Activated B cell treated with CpG ODN at 0.5 μM for 24 hours (primary cell): Measurements from ENCODE around the gene MAGOH. TPM values are rescaled to one million over a fixed set of nuclear protein-coding genes. Genes with fewer than 3 reads are reported as not detected.
"Not testable (repeated sequence)": the region's sequence is repeated elsewhere in the genome, so short reads cannot be mapped to it uniquely, and the experiment has no call there.

Experiments used
- ATAC-seq: fragments of 200-7000 bp; cut with Tn5 transposase; one replicate; pipeline ENCODE4 v1.10.0; 2021; ENCODE audit warnings: low read depth, mild to moderate bottlenecking, moderate library complexity
- CTCF ChIA-PET: fragments of 350-600 bp; sonication (Branson Sonifier 250); formaldehyde crosslinking; loops from one replicate; lab custom pipeline; 2021; ENCODE audit warnings: antibody characterized with exemption; lab: Charles Lee
- POLR2A ChIA-PET: fragments of 350-600 bp; sonication (Branson Sonifier 250); formaldehyde crosslinking; loops from one replicate; lab custom pipeline; 2021; ENCODE audit warnings: antibody characterized with exemption; lab: Charles Lee
- DNase-seq: peaks from one replicate; pipeline ENCODE4 v3.0.0; 2022
- H3K27ac Mint-ChIP-seq: one replicate; pipeline ENCODE4 v1.8.0; 2020; ENCODE audit warnings: mixed read lengths
- H3K27me3 Mint-ChIP-seq: one replicate; pipeline ENCODE4 v1.8.0; 2021; ENCODE audit warnings: mixed read lengths
- H3K36me3 Mint-ChIP-seq: one replicate; pipeline ENCODE4 v1.8.0; 2021; ENCODE audit warnings: low read depth, mixed read lengths
- H3K4me1 Mint-ChIP-seq: one replicate; pipeline ENCODE4 v1.8.0; 2021; ENCODE audit warnings: mixed read lengths
- H3K4me3 Mint-ChIP-seq: one replicate; pipeline ENCODE4 v1.8.0; 2020; ENCODE audit warnings: mild to moderate bottlenecking, mixed read lengths
- H3K9me3 Mint-ChIP-seq: one replicate; pipeline ENCODE4 v1.8.0; 2020; ENCODE audit warnings: mixed read lengths
- CTCF ChIP-seq: fragments of 200-600 bp; IDR thresholded peaks from one replicate; pipeline ENCODE4 v1.8.0; 2022; ENCODE audit warnings: antibody characterized with exemption, mild to moderate bottlenecking
- intact Hi-C: fragments of 100-400 bp; cut with micrococcal nuclease; formaldehyde crosslinking; loops from one replicate; pipeline ENCODE4 v1.15.1; 2024
- total RNA-seq: library from RNA; stranded (reverse); gene quantifications from 2 replicates; pipeline ENCODE4 v1.2.3, GENCODE V29; 2022

Gene MAGOH
- total RNA-seq, 1 donor from 2014 or later, result 56.6 TPM

DNA sequence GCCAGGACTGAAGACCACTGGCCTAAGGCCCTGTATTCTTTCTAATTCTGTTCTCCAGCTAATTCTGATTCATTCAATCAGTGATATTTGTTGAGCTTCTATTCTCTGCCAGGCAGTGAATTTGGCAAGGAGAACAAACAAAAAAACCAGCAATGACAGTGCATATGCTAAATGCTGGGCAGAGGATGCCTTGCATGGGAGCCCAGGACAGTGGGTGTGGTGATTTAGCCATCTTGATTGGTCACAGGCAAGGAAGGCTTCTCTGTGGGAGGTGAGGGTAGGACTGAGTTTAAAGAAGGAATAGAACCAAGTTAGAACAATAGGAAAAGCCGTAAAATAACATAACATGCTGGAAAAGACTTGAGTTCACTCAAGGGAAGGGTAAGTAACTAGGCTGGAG, 50.9 kb downstream of the MAGOH start:
- no peak overlapping the region for H3K27ac Mint-ChIP-seq

GRCh38 chr1:53186533-53186932, 51.8 kb downstream of the MAGOH start:
- POLR2A ChIA-PET, result no interaction called here
- Mint-ChIP-seq H3K36me3 (no peaks in the 10 kb centered on the region), H3K4me1 (no peaks in the 10 kb centered on the region), H3K4me3 (no peak overlapping the region), H3K27me3 (peaks cover 9% of the 10 kb centered on the region), H3K27ac (no peak overlapping the region), H3K9me3 (no peaks in the 10 kb centered on the region)
- TF ChIP-seq CTCF, result no peak
- DNase-seq (no peak), ATAC-seq (no peak)
- intact Hi-C loops, result no loop called here
- CTCF ChIA-PET, result interaction anchor here (1.1 to 2.1 kb wide), 2 partner anchors 9 to 23 kb away, joined by 3 to 7 read pairs; no protein-coding TSS in a partner anchor

More for the DNA sequence above, 50.9 kb downstream of the MAGOH start:
- Mint-ChIP-seq H3K4me1 (no peaks in the 10 kb centered on the region), H3K9me3 (peaks cover 2% of the 10 kb centered on the region), H3K27me3 (peaks cover 9% of the 10 kb centered on the region), H3K4me3 (no peak overlapping the region), H3K36me3 (no peaks in the 10 kb centered on the region)
- CTCF ChIA-PET, result interaction anchor here (2.1 kb wide), 1 partner anchor 8 kb away, joined by 7 read pairs; no protein-coding TSS in a partner anchor
- ATAC-seq, result no peak
- POLR2A ChIA-PET, result interaction anchor here (0.6 kb wide), 1 partner anchor 1684 kb away, joined by 4 read pairs; no protein-coding TSS in a partner anchor
- no peak for TF ChIP-seq CTCF
- intact Hi-C loops, result no loop called here
- DNase-seq, result no peak

GRCh38 chr1:53185955-53186297, 52.4 kb downstream of the MAGOH start:
- POLR2A ChIA-PET, H3K27ac Mint-ChIP-seq, ATAC-seq, intact Hi-C loops, H3K4me3 Mint-ChIP-seq, H3K27me3 Mint-ChIP-seq, DNase-seq, H3K4me1 Mint-ChIP-seq, H3K9me3 Mint-ChIP-seq, H3K36me3 Mint-ChIP-seq: not testable (repeated sequence)
- CTCF ChIA-PET, result interaction anchor here (1.1 to 2.1 kb wide), 3 partner anchors 10 to 23 kb away, joined by 3 to 7 read pairs (median 3); no protein-coding TSS in a partner anchor

DNA sequence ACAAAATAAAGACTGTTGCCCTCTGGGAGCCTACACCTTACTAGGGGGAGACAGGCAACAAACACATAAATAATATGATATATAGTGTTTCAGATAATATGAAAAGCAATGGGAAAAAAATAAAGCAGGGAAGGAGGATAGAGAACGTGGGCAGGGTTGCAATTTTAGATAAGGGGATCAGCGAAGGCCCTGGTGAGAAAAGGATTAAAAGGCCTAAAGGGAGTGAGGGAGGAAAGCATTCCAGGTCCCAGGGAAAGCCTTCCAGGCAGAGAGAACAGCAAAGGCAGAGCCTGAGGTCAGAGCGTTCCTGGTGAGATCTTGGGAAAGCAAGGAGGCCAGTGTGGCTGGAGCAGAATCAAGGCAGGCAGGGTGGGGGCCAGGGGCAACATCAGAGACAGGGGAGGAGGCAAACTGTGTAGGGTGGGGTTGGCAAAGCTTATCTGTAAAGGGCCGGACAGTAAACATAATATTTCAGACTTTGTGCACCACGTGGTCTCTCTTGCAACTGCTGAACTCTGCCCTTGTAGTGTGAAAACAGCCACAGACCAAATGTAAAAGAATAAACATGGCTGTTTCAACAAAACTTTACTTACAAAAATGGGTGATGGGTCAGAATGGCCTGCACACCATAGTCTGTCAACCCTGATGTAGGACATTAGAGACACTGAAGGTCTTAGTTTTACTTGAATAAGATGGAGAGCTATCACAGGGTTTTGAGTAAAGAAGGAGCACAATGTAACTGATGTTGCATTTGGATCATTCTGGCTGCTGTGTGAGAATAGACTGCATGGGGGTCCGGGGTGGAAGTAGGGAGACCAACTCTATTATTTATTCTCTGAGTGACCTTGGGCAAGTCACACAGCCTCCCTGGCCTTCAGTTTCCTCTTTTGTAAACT, 55.0 kb downstream of the MAGOH start:
- H3K27me3 Mint-ChIP-seq, result peaks cover 10% of the 10 kb centered on the region
- ChIA-PET CTCF (interaction anchor here (1.4 to 3.5 kb wide), 2 partner anchors 10 to 480 kb away, joined by 4 to 21 read pairs; no protein-coding TSS in a partner anchor), POLR2A (no interaction called here)
- no peak overlapping the region for H3K4me3 Mint-ChIP-seq
- DNase-seq (no peak), ATAC-seq (no peak)
- H3K27ac Mint-ChIP-seq, result no peak overlapping the region
- intact Hi-C loops, result loop anchor here (5.0 kb wide), 2 partner anchors 256 to 1056 kb away; partner anchors contain the start of gene SCP2
- no peaks in the 10 kb centered on the region for H3K36me3 Mint-ChIP-seq
- H3K4me1 Mint-ChIP-seq, result no peaks in the 10 kb centered on the region
- H3K9me3 Mint-ChIP-seq, result no peaks in the 10 kb centered on the region
- TF ChIP-seq CTCF, result no peak

DNA sequence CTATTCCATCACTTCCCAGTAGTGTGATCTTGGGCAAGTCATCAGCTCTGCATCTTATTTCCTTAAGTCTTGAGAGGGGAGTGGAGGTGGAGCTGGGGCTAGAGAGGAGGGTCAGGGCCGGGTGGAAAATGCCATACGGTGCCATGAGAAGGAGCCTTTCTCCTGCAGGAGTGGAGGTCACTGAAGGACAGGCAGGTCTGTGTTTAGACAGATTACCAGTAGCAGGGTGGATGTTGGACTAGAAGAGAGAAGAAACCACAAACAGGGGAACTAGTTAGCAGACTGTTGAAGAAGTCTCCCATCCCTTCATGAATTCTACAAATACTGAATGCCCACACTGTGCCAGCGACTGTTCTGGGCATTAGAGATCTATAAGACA, 55.6 kb downstream of the MAGOH start:
- Mint-ChIP-seq H3K4me1 (no peaks in the 10 kb centered on the region), H3K27ac (no peak overlapping the region), H3K9me3 (no peaks in the 10 kb centered on the region), H3K4me3 (no peak overlapping the region), H3K27me3 (peaks cover 11% of the 10 kb centered on the region), H3K36me3 (no peaks in the 10 kb centered on the region)
- POLR2A ChIA-PET, result no interaction called here
- ATAC-seq (no peak), DNase-seq (no peak)
- intact Hi-C loops, result loop anchor here (1.0 to 5.0 kb wide), 3 partner anchors 255 to 1055 kb away; partner anchors contain the start of gene SCP2
- CTCF ChIA-PET, result interaction anchor here (0.8 to 3.5 kb wide), 6 partner anchors 11 to 483 kb away, joined by 3 to 21 read pairs (median 4); partner anchors contain the start of gene CPT2
- no peak for TF ChIP-seq CTCF
